ENCODE measurements around the gene ABCC2.
"Not testable (repeated sequence)": the region's sequence is repeated elsewhere in the genome, so short reads cannot be mapped to it uniquely, and the experiment has no call there.

- TF ChIP-seq POLR2A, POLR2AphosphoS5, TAF1 (IDR thresholded peaks at IDR 0.05; ENCODE audit: low read depth, low read length): not testable (repeated sequence)
Observed at GRCh38 chr10:99867250-99867649, 84.8 kb downstream of the ABCC2 start.

Data from GM12891 (cell line).